ENCODE results near the gene TMEM62.

DNA sequence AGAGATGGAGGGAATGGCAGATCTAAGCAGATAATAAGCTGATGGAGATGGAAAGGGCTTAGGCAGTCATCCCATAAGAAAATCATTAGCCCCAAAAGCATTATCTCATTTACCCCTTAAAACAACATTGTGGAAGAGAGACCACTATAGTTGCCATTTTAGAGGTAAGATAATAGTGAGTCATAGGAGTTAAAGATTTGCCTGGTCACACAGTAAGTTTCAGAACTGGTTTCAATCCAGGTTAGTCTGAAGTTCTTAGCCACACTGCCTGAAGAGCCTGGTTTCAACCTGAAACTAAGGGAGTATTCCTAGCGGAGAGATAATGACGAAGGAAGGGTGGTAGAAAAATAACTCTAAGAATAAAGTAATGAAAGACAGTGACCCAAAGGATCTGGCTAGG is 14.6 kb upstream of the TMEM62 start:
- no peak for TF ChIP-seq CTCF (optimal IDR thresholded peaks at IDR 0.05 in 1 of 3, IDR thresholded peaks at IDR 0.05 in 1 of 3, conservative IDR thresholded peaks at IDR 0.05 in 1 of 3; ENCODE audit: extremely low read depth in 1 of 3, insufficient read depth in 2 of 3, low read length in 3 of 3)
- TF ChIP-seq EZH2 (IDR thresholded peaks at IDR 0.05; ENCODE audit: low read length) = no peak
